ENCODE data around the gene NR2C2. TPM values are rescaled to one million over a fixed set of nuclear protein-coding genes. Genes with fewer than 3 reads are reported as not detected.

Gene NR2C2
- total and polyA plus RNA-seq, 2 of the 13 experiments (the other 11 are each of a cell fraction or from before 2014, with no cell fraction given) = 7.8 to 11.8 TPM

GRCh38 chr3:15044326-15044725 is 96.9 kb downstream of the NR2C2 start:
- DNase-seq (ENCODE audit: low spot score) = no peak
- H3K36me3 ChIP-seq (replicated peaks in 1 of 2; ENCODE audit: control insufficient read depth in 1 of 2, insufficient read depth in 2 of 2, low read length in 2 of 2) = peaks cover 40 to 90% of the 10 kb centered on the region in 2 experiments
- in situ Hi-C loops (cut with HindIII; ENCODE audit: extremely low pct_ligation_motif_present, low pct_unique_long_range_greater_than_20kb) = loop anchor here (10.0 kb wide), 1 partner anchor 120 kb away; no protein-coding TSS in a partner anchor
- over 99% methylated on average over 7 of the region's 7 CpGs for WGBS (ENCODE audit: low lambda C conversion rate)
- H3K9me3 ChIP-seq (ENCODE audit: low read length) = no peaks in the 10 kb centered on the region
- FAIRE-seq = no peak
- no peaks in the 10 kb centered on the region; a peak in 1 of 5 replicates for H3K27me3 ChIP-seq (ENCODE audit: control insufficient read depth in 1 of 2, insufficient read depth in 2 of 2, low read length in 2 of 2)
- H4K20me1 ChIP-seq (ENCODE audit: insufficient read depth, low read length) = no peaks in the 10 kb centered on the region
- no TSS peak for BruUV-seq (replicated peaks)
- no peaks in the 10 kb centered on the region for H3K79me2 ChIP-seq (ENCODE audit: insufficient read depth, low read length)
- H2AFZ ChIP-seq (ENCODE audit: low read length) = no peak overlapping the region
- ChIA-PET CTCF (ENCODE audit: low intra/inter-chr PET ratio, low total read pairs) (no interaction called here), POLR2A (no interaction called here)
- H3K4me3 ChIP-seq (replicated peaks in 1 of 3; ENCODE audit: insufficient read depth in 1 of 3, low read depth in 2 of 3, low read length in 3 of 3) = no peak overlapping the region
- no peak for ATAC-seq
- intact Hi-C loops (cut with micrococcal nuclease; ENCODE audit: unreplicated experiment) = loop anchor here (5.0 kb wide), 1 partner anchor 117 kb away; no protein-coding TSS in a partner anchor
- 0 out of 2 replicates have a peak, but pooled peaks cover under 1% of the 10 kb centered on the region for H3K4me1 ChIP-seq (ENCODE audit: insufficient read depth, low read length)
- H3K9ac ChIP-seq (ENCODE audit: insufficient read depth, low read depth, low read length) = no peak overlapping the region
- TF ChIP-seq, protein P1, sequence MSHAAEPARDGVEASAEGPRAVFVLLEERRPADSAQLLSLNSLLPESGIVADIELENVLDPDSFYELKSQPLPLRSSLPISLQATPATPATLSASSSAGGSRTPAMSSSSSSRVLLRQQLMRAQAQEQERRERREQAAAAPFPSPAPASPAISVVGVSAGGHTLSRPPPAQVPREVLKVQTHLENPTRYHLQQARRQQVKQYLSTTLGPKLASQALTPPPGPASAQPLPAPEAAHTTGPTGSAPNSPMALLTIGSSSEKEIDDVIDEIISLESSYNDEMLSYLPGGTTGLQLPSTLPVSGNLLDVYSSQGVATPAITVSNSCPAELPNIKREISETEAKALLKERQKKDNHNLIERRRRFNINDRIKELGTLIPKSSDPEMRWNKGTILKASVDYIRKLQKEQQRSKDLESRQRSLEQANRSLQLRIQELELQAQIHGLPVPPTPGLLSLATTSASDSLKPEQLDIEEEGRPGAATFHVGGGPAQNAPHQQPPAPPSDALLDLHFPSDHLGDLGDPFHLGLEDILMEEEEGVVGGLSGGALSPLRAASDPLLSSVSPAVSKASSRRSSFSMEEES (CRISPR knock-in tag; IDR thresholded peaks at IDR 0.05) = no peak
- TF ChIP-seq FOXM1 (CRISPR knock-in tag; IDR thresholded peaks at IDR 0.05) (no peak), ZFP37 (CRISPR knock-in tag; IDR thresholded peaks at IDR 0.05; ENCODE audit: borderline replicate concordance) (no peak), ONECUT2 (CRISPR knock-in tag; IDR thresholded peaks at IDR 0.05) (no peak), CERS6 (CRISPR knock-in tag; IDR thresholded peaks at IDR 0.05) (no peak), CAMTA2 (CRISPR knock-in tag; IDR thresholded peaks at IDR 0.05; ENCODE audit: borderline replicate concordance) (no peak), MXI1 (IDR thresholded peaks at IDR 0.05; ENCODE audit: borderline replicate concordance, low read depth, low read length) (no peak)
- H3K27ac ChIP-seq (ENCODE audit: extremely low read length, insufficient read depth, low read length) = no peak overlapping the region
- H3K4me2 ChIP-seq (ENCODE audit: low read depth, low read length) = no peak overlapping the region
